ENCODE results near the gene SETD2.

DNA sequence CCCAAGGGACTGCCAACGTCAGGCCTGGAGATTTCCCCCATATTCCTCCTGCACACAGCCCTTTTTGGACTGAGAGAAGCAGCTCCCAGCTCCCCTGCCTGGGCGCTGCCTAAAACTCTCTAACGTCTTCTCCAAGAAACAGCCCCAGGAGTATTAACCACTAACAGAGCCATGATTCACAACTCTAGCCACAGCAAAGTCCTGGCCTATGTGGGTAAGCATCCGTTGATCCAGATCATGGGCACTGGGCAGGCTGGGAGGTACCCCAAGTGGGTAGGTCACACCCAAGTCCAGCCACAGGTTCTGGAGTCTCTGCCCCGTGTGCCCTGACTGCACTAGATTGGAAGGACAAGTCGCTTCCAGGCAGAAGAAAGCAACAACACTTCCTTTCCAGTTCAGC is 152.5 kb downstream of the SETD2 start:
- TF ChIP-seq CTCF (IDR thresholded peaks at IDR 0.05) (no peak), POLR2AphosphoS5 (IDR thresholded peaks at IDR 0.05) (no peak), POLR2A (IDR thresholded peaks at IDR 0.05) (no peak)

Measured in transverse colon (tissue), 4 donors.